Muscle layer of duodenum (tissue), 2 donors: ENCODE data around the gene RMND5B.

Experiments
- H3K27ac ChIP-seq: one replicate; pipeline ENCODE4 v1.7.0; 2013; ENCODE audit warnings: mild to moderate bottlenecking, low read length
- H3K27me3 ChIP-seq: one replicate; pipeline ENCODE4 v1.7.0; 2013; ENCODE audit warnings: low read depth, mild to moderate bottlenecking, control low read depth, low read length
- H3K36me3 ChIP-seq, 2 donors: one replicate each; pipeline ENCODE4 v1.7.0; 2013; ENCODE audit warnings: low read length in 2 of 2, control low read depth in 1 of 2, mild to moderate bottlenecking in 1 of 2; ENCODE audit not compliant: insufficient read depth in 2 of 2, control insufficient read depth in 1 of 2
- H3K4me1 ChIP-seq, 2 donors: one replicate each; pipeline ENCODE4 v1.7.0; 2013; ENCODE audit warnings: low read length in 2 of 2, mild to moderate bottlenecking in 2 of 2, control low read depth in 1 of 2, moderate library complexity in 1 of 2; ENCODE audit not compliant: insufficient read depth in 2 of 2, control insufficient read depth in 1 of 2
- H3K4me3 ChIP-seq, 2 donors: one replicate each; pipeline ENCODE4 v1.7.0; 2013; ENCODE audit warnings: low read length in 2 of 2, low read depth in 1 of 2, mild to moderate bottlenecking in 1 of 2
- H3K9me3 ChIP-seq, 2 donors: one replicate each; pipeline ENCODE4 v1.7.0; 2013; ENCODE audit warnings: low read length in 2 of 2, control low read depth in 1 of 2, mild to moderate bottlenecking in 1 of 2; ENCODE audit not compliant: control insufficient read depth in 1 of 2
- donor health status: healthy.

Gene RMND5B

DNA sequence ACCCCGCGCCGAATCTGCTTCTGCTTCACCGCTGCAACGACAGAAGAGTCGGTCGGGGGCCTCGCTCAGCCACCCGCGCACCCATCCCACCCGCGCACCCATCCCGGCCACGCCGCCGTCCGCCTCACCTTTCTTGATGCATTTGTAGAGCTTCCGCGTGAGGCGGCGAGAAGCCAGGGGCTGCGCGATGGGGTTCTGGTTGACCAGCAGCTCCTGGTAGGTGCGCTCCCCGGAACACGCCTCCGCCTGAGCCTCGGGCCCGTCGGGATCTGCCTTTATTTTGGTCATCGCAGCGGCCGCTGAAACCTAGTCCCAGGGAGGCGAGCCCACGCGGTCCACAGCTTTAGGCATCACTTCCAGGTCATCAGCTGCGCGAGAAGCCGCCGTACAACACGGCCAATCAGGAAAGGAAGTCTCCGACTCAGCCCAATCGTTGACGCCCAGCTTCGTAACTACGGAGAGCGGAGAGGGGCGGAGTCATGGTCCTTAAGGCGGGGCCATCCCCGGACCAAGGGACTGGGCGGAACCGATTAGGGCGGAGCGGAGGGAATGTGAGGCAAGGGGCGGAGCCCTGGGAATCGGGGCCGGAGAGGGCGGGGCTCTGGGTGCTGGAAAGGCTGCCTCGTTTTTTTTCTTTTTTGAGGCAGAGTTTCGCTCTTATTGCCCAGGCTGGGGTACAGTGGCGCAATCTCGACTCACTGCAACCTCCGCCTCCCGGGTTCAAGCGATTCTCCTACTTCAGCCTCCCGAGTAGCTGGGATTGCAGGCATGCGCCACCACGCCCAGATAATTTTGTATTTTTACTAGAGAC lies 22.9 kb downstream of the RMND5B start, which contains the start of gene NHP2:
Gene NHP2, minus strand, starts transcription at position 356 of the 811 bp plus-strand sequence. Its CDS starts 68 bp downstream, at position 288.
- peak within 1 kb of the TSS; percentile 79 to 97 for H3K4me3 ChIP-seq
- peaks cover 15 to 23% of the 10 kb centered on the region in 2 donors for H3K36me3 ChIP-seq
- peaks cover 0 to 29% of the 10 kb centered on the region in 2 donors for H3K4me1 ChIP-seq
- H3K9me3 ChIP-seq: no peaks in the 10 kb centered on the region
- no peaks in the 10 kb centered on the region for H3K27me3 ChIP-seq
- no peak within 1 kb of the TSS for H3K27ac ChIP-seq

DNA sequence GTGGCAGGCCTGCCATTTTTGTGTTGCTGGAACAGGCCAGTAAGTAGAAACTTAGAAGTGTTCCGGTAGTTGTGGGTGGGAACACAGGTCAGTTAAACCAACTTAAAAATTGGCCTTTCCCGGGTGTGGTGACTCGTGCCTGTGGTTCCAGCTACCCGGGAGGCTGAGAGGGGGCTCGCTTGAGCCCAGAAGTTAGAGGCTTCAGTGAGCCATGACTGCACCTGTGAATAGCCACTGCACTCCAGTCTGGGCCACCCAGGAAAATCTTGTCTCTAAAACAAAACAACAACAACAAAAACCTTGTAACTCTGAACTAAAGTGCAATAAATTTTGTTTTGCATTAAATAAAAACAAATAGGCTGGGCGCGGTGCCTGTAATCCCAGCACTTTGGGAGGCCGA lies 24.3 kb downstream of the RMND5B start:
- Histone ChIP-seq H3K4me1 (peaks cover 0 to 29% of the 10 kb centered on the region in 2 donors), H3K27me3 (no peaks in the 10 kb centered on the region), H3K27ac (no peak overlapping the region), H3K36me3 (peaks cover 7 to 10% of the 10 kb centered on the region in 2 donors), H3K9me3 (no peaks in the 10 kb centered on the region), H3K4me3 (no peak overlapping the region)

- no peaks in the 10 kb centered on the region for H3K36me3 ChIP-seq
- no peaks in the 10 kb centered on the region for H3K9me3 ChIP-seq
- peaks cover 0 to 8% of the 10 kb centered on the region in 2 donors for H3K4me1 ChIP-seq
- peaks cover 8% of the 10 kb centered on the region for H3K27me3 ChIP-seq
- no peak overlapping the region for H3K4me3 ChIP-seq
- H3K27ac ChIP-seq: no peak overlapping the region
Observed at GRCh38 chr5:178160176-178160575, 29.4 kb downstream of the RMND5B start.

GRCh38 chr5:178162481-178162880 lies 31.7 kb downstream of the RMND5B start:
- H3K36me3 ChIP-seq: no peaks in the 10 kb centered on the region
- H3K27ac ChIP-seq: no peak overlapping the region
- peaks cover 8% of the 10 kb centered on the region for H3K27me3 ChIP-seq
- no peak overlapping the region for H3K4me3 ChIP-seq
- peaks cover 0 to 8% of the 10 kb centered on the region in 2 donors for H3K4me1 ChIP-seq
- H3K9me3 ChIP-seq: no peaks in the 10 kb centered on the region

GRCh38 chr5:178163772-178164735 lies 33.2 kb downstream of the RMND5B start:
- Histone ChIP-seq H3K27ac (no peak overlapping the region), H3K4me3 (peak overlapping the region in 1 of 2 donors; percentile 42), H3K9me3 (no peaks in the 10 kb centered on the region), H3K4me1 (peaks cover 0 to 8% of the 10 kb centered on the region in 2 donors), H3K36me3 (no peaks in the 10 kb centered on the region), H3K27me3 (peaks cover 8% of the 10 kb centered on the region)

DNA sequence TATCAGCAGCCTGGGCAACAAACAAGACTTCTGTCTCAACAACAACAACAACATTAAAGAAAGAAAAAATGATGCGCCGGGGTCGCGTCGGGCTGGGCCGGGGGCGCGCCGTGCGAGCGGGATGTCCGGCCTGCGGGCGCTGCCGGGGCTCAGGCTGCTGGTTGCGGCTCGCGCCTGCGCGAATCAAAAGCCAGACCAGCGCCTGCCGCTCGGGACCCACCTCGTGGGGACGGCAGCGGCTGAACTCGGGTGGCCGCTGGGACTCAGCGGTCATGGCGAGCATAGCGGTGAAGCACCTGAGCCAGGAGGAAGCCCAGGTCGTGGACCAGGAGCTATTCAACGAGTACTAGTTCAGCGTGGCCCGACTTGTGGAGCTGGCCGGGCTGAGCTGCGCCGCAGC lies 34.8 kb downstream of the RMND5B start:
- Histone ChIP-seq H3K4me1 (peaks cover 0 to 8% of the 10 kb centered on the region in 2 donors), H3K4me3 (no peak overlapping the region), H3K27me3 (peaks cover 8% of the 10 kb centered on the region), H3K27ac (no peak overlapping the region), H3K36me3 (no peaks in the 10 kb centered on the region), H3K9me3 (no peaks in the 10 kb centered on the region)

DNA sequence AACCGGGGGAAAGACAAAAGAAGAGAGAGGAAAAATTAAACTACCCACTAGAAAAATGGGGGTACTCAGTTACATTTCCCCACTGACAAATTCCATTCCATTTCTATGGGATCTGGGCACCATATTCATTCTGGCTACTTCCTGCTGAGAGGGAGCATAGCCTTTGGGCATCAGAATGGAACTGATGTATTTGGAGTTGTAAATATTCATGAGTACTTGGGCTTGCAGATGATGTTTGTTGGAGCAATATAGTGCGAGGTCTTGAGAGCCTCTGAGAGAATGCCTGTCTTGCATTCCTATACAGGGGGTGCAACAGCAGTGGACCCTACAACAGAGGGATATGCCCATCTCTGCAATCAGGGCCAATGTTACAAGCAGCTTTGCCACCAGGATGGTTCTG lies 39.6 kb downstream of the RMND5B start:
- no peaks in the 10 kb centered on the region for H3K4me1 ChIP-seq
- no peaks in the 10 kb centered on the region for H3K9me3 ChIP-seq
- H3K36me3 ChIP-seq: no peaks in the 10 kb centered on the region

DNA sequence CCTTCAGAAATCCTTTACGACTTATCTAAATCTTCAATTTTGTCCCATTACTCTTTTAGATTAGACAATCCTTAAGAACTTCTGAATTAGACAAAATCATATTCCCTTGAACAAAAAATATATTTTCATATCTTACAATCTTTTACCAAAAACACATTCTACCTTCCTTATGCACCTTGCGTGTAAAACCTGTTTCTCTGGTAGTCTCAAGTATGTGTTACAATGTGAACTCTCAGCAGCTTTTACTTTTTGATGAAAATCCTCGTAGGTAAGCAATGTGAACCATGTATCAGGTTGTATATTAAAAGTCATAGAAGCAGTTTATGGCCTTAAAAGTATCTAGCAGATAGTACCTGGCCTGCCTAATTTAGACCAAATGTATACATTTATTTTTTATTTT lies 43.6 kb downstream of the RMND5B start:
- H3K9me3 ChIP-seq: peaks cover 0 to under 1% of the 10 kb centered on the region in 2 donors
- no peak overlapping the region for H3K4me3 ChIP-seq
- no peaks in the 10 kb centered on the region for H3K4me1 ChIP-seq
- no peaks in the 10 kb centered on the region for H3K27me3 ChIP-seq
- H3K36me3 ChIP-seq: no peaks in the 10 kb centered on the region
- H3K27ac ChIP-seq: no peak overlapping the region

More for the DNA sequence above, 39.6 kb downstream of the RMND5B start:
- Histone ChIP-seq H3K27ac (no peak overlapping the region), H3K27me3 (no peaks in the 10 kb centered on the region), H3K4me3 (no peak overlapping the region)

DNA sequence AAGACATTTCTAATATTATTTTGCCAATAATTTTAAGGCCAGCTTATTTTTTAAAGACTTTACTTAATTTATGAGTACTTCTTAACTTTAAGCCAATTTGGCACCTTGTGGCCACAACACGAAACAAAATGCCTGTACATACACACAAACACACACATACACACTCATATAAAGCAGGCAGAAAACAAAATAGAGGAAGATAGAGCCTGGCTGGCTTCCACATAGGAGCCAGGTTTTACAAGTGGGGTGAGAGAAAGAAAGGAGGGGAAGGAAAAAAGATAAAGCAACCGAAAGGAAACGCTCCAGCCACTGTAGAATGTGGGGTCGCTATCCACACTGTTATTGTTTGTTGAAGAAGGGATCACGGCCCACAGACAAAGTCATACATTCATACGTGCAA lies 46.0 kb downstream of the RMND5B start:
- H3K27me3 ChIP-seq: no peaks in the 10 kb centered on the region
- no peaks in the 10 kb centered on the region for H3K4me1 ChIP-seq
- H3K36me3 ChIP-seq: no peaks in the 10 kb centered on the region
- no peak overlapping the region for H3K4me3 ChIP-seq
- H3K9me3 ChIP-seq: peaks cover 0 to 3% of the 10 kb centered on the region in 2 donors
- no peak overlapping the region for H3K27ac ChIP-seq

DNA sequence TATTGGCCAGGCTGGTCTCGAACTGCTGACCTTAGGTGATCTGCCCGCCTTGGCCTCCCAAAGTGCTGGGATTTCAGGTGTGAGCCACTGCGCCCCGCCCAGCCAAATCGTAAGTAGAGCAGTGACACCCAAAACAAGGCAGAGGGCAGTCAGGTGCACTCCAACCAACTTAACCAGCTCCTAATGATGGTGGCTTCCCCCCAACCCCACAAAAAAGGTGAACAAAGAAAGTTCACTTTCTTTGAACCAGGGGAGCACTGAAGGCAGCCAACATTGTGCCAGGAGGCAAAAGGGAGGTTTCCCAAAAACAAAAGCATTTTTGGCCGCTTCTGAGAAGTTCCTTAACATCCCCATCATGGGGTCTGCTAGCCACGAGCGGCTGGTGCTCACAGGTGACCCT lies 46.8 kb downstream of the RMND5B start:
- Histone ChIP-seq H3K4me3 (no peak overlapping the region), H3K9me3 (peaks cover 0 to 3% of the 10 kb centered on the region in 2 donors), H3K4me1 (no peaks in the 10 kb centered on the region), H3K27ac (no peak overlapping the region), H3K36me3 (no peaks in the 10 kb centered on the region), H3K27me3 (no peaks in the 10 kb centered on the region)
